Panc1 (cell line): ENCODE data around the gene TMTC1.

ENCODE experiments used
- POLR2AphosphoS5 ChIP-seq: IDR thresholded peaks from 2 replicates; pipeline ENCODE4 v1.6.1; 2012; ENCODE audit warnings: mild to moderate bottlenecking, low read depth, low read length, moderate library complexity
- SIN3A ChIP-seq: IDR thresholded peaks from 2 replicates; pipeline ENCODE4 v1.6.1; 2012; ENCODE audit warnings: low read depth, mild to moderate bottlenecking, low read length, moderate library complexity, borderline replicate concordance; ENCODE audit not compliant: insufficient read depth
- TF ChIP-seq, protein P1 (sequence below): fragments of 450-650 bp; IDR thresholded peaks from 2 replicates; pipeline ENCODE4 v1.5.1; 2017; ENCODE audit warnings: mild to moderate bottlenecking
- TF ChIP-seq, protein P2 (sequence below), 2 experiments: IDR thresholded peaks; 2 replicates each; pipeline ENCODE4 v1.6.1; 2011 to 2012; ENCODE audit warnings: low read depth in 2 of 2, control low read depth in 1 of 2, low read length in 1 of 2, mild to moderate bottlenecking in 1 of 2, moderate library complexity in 1 of 2; ENCODE audit not compliant: insufficient read depth in 1 of 2

DNA sequence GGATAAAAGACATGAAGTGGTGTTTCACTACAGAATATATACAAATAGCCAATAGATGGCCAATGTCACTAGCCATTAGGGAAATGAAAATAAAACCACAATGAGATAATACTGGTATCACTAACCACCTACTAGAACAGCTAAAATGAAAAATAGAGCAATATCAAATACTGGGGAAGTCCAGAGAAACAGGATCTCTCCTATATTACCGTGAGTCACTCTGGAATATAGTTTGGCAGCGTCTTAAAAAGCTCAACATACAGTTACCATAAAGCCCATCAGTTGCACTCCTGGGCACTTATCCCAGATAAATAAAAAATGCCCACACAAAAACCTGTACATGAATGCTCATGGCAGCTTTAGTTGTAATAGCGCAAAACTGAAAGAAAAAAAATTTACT lies 101.7 kb downstream of the TMTC1 start:
- TF ChIP-seq, protein P1, sequence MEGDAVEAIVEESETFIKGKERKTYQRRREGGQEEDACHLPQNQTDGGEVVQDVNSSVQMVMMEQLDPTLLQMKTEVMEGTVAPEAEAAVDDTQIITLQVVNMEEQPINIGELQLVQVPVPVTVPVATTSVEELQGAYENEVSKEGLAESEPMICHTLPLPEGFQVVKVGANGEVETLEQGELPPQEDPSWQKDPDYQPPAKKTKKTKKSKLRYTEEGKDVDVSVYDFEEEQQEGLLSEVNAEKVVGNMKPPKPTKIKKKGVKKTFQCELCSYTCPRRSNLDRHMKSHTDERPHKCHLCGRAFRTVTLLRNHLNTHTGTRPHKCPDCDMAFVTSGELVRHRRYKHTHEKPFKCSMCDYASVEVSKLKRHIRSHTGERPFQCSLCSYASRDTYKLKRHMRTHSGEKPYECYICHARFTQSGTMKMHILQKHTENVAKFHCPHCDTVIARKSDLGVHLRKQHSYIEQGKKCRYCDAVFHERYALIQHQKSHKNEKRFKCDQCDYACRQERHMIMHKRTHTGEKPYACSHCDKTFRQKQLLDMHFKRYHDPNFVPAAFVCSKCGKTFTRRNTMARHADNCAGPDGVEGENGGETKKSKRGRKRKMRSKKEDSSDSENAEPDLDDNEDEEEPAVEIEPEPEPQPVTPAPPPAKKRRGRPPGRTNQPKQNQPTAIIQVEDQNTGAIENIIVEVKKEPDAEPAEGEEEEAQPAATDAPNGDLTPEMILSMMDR = no peak
- TF ChIP-seq, protein P2, sequence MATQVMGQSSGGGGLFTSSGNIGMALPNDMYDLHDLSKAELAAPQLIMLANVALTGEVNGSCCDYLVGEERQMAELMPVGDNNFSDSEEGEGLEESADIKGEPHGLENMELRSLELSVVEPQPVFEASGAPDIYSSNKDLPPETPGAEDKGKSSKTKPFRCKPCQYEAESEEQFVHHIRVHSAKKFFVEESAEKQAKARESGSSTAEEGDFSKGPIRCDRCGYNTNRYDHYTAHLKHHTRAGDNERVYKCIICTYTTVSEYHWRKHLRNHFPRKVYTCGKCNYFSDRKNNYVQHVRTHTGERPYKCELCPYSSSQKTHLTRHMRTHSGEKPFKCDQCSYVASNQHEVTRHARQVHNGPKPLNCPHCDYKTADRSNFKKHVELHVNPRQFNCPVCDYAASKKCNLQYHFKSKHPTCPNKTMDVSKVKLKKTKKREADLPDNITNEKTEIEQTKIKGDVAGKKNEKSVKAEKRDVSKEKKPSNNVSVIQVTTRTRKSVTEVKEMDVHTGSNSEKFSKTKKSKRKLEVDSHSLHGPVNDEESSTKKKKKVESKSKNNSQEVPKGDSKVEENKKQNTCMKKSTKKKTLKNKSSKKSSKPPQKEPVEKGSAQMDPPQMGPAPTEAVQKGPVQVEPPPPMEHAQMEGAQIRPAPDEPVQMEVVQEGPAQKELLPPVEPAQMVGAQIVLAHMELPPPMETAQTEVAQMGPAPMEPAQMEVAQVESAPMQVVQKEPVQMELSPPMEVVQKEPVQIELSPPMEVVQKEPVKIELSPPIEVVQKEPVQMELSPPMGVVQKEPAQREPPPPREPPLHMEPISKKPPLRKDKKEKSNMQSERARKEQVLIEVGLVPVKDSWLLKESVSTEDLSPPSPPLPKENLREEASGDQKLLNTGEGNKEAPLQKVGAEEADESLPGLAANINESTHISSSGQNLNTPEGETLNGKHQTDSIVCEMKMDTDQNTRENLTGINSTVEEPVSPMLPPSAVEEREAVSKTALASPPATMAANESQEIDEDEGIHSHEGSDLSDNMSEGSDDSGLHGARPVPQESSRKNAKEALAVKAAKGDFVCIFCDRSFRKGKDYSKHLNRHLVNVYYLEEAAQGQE (IDR thresholded peaks at IDR 0.05; ENCODE audit: insufficient read depth in 1 of 2, low read depth in 2 of 2, low read length in 1 of 2) = no peak
- TF ChIP-seq SIN3A = no peak
- no peak for TF ChIP-seq POLR2AphosphoS5
